ENCODE results near the gene ENO1.

ENO1 gene

DNA sequence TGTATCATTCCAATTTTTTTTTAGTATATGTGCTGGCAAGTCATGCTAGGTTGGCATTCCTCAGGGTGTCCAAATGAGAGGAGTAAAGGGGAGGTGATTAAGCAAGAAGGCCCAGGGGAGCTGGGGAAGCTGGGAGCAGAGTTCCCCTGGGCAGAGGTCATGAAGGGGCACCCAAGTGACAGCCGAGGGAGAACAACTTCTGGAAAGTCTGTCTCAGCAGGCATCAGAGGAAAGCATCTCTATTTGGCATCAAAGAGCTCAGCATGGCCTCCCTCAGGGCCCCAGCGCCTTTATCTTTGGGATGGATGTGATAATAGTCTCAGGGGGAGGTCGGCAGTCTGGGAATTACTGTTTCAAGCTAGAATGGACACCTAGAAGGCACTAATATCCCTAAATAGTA, 5.0 kb upstream of the ENO1 start:
- H3K4me3 ChIP-seq (ENCODE audit: low read length), result no peak overlapping the region

DNA sequence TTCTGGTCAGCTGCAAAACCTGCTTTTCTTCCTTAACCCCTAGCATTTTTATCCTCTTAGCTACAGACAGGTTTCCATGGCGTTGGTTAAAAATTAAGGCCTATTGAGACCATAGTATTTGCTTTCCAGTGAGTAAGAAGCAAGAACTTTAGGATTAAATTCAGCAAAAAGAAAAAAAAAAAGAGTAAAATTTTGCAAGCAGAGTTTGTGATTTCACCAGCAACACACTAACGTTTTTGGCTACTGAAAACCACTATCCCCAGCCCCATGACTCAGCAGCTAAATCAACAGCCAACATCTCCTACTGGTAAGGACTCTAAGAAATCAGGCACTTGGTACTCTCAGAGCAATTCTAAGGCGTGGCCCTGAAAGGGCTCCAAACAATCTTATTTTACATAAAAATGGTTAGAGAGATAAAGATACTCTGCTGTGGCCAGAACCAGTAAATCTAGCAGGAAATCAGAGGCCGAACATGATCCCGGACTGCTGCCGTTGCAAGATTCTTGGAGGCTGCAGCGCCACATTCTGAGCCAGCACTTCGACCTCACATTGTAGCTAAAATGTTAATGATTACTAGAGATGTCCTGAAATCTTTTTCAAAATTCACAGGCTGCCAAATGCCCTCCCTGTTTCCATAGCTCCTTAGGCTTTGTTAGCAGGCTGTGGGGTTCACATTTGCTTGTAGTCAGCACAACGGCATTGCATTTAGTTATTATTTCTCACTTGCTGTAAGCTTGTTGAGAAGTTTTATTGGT, 1.6 kb upstream of the ENO1 start:
- H3K4me3 ChIP-seq (ENCODE audit: low read length), result no peak overlapping the region
- DNase-seq (ENCODE audit: low read depth), result peak; percentile 87
- TF ChIP-seq, protein P1, sequence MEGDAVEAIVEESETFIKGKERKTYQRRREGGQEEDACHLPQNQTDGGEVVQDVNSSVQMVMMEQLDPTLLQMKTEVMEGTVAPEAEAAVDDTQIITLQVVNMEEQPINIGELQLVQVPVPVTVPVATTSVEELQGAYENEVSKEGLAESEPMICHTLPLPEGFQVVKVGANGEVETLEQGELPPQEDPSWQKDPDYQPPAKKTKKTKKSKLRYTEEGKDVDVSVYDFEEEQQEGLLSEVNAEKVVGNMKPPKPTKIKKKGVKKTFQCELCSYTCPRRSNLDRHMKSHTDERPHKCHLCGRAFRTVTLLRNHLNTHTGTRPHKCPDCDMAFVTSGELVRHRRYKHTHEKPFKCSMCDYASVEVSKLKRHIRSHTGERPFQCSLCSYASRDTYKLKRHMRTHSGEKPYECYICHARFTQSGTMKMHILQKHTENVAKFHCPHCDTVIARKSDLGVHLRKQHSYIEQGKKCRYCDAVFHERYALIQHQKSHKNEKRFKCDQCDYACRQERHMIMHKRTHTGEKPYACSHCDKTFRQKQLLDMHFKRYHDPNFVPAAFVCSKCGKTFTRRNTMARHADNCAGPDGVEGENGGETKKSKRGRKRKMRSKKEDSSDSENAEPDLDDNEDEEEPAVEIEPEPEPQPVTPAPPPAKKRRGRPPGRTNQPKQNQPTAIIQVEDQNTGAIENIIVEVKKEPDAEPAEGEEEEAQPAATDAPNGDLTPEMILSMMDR (IDR thresholded peaks at IDR 0.05; ENCODE audit: insufficient read depth, low read depth, low read length, missing control alignments), result peak; percentile 8

More for the DNA sequence above, 5.0 kb upstream of the ENO1 start:
- no peak for DNase-seq (ENCODE audit: low read depth)
- TF ChIP-seq, protein P1 (IDR thresholded peaks at IDR 0.05; ENCODE audit: insufficient read depth, low read depth, low read length, missing control alignments), result no peak

DNA sequence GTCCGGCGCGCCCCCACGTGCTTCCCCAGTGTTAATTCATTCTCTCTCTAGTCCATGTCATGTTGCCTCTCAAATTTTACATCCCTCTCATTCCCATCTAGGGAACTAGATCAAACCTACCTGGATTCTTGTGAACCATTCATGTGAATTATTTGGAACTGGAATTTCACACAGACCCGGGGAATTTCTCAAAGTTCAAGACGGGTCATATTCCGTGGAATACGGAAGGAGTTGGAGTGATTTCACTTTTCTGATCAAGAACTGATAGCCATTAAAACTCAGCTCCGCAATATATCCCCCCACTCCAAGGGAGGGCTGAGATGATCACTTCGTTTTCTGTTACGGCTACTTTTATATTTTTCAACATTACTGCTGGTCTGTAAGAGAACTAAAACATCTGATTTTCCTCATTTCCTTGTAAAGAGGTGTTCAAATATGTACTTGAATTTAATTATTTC, 1.0 kb upstream of the ENO1 start:
- TF ChIP-seq, protein P1 (IDR thresholded peaks at IDR 0.05; ENCODE audit: insufficient read depth, low read depth, low read length, missing control alignments), result no peak
- peak overlapping the region; percentile 90 for H3K4me3 ChIP-seq (ENCODE audit: low read length)
- DNase-seq (ENCODE audit: low read depth), result no peak

DNA sequence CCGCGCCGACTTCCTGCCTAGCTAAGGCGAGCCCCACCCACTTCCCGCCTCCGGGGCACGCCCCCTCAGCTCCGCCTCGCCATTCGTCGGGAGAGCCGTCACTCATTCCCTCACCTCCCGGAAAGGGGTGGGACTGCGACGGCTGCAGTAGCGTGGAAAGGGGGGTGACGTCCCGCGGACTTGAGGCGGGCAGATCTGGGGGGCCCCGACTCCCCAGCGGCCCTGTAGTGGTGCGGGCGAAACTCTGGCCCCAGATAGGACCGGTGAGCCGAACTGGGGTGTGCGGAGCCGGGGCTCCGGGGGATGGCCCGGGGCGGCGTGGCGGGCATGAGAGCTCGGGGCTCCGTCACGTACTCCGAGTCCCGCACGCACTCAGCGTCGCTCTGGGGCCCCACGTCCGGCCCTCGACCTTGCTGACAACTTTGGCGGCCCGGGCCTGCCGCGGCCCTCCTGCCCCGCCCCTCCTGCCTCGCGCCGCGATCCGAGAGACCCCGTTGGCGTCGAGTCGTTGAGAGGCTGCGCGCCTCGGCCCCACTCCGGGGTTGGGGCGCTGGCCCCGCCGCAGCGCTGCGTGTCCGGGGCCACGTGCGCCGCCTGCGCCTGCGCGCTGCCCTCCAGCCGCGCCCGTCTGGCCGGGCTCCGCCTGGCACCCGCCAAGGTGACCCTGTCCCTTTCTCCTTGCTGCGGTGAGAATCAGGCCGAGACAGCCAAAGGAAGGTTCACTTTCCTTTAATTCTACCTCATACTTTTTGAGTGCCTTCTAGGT, 395 bp upstream of the ENO1 start:
- peak overlapping the region; percentile 90 for H3K4me3 ChIP-seq (ENCODE audit: low read length)
- peak; percentile 98 for DNase-seq (ENCODE audit: low read depth)
- TF ChIP-seq, protein P1 (IDR thresholded peaks at IDR 0.05; ENCODE audit: insufficient read depth, low read depth, low read length, missing control alignments), result peak; percentile 20

DNA sequence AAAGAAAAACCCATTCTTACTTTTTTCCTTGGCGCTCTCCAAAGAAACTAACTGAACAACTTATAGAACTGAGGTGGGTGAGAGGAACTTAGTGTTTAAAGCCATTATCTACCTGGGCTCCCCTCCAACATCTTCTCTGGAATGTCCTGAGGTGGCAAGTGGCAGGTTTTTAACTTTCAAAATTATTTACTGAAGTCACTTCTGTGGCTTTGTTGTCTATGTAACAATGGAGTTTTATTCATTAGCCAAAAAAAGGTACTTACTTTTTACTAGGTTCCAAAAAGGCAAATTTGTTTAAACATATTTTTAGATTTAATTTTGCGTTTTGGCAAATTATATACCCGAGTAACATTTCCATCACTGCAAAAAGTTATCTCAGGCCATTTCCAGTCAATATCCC, 2.4 kb downstream of the ENO1 start:
- no peak for DNase-seq (ENCODE audit: low read depth)
- TF ChIP-seq, protein P1 (IDR thresholded peaks at IDR 0.05; ENCODE audit: insufficient read depth, low read depth, low read length, missing control alignments), result no peak
- peak overlapping the region; percentile 90 for H3K4me3 ChIP-seq (ENCODE audit: low read length)

DNA sequence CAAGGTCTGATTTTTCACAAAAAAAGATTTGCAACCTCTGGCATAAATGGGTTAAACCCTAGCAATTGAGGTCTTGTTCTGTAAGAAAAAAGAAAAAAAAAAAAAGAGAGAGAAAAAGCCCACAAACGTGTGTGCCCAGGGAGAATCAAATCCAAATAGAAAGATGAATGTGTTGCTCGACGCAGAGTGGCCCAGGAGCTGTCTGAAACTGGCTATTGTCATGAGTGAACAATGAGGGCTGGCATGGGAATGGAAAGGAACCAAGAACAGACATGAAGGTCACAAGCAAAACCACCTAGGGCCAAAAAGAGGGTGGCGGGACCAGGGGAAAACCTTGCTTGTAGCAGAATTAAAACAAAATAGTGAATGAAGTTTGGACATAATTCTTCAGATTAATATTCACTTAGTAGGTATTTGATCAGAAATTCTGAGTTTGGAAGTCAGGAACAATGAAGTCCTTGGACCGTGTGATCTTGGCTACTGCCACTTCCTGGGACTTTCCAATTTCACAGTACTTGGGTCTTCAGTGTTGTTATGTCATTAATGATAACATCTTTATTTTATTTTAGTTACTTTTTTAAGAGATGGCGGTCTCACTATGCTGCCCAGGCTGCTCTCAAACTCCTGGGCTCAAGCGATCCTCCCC, 3.1 kb downstream of the ENO1 start:
- TF ChIP-seq, protein P1 (IDR thresholded peaks at IDR 0.05; ENCODE audit: insufficient read depth, low read depth, low read length, missing control alignments), result no peak
- no peak for DNase-seq (ENCODE audit: low read depth)
- H3K4me3 ChIP-seq (ENCODE audit: low read length), result peak overlapping the region; percentile 90
